Tongue (tissue), 2 donors: ENCODE data around the gene MACROD2. TPM values are rescaled to one million over a fixed set of nuclear protein-coding genes. Genes with fewer than 3 reads are reported as not detected.
"Not testable (repeated sequence)": the region's sequence is repeated elsewhere in the genome, so short reads cannot be mapped to it uniquely, and the experiment has no call there.

Source experiments
- DNase-seq: peaks from one replicate; pipeline ENCODE4 v3.0.0-alpha.2; 2015
- total RNA-seq: library from RNA; depleted of rRNA; stranded (reverse); fragments of >200 nt; gene quantifications from one replicate; pipeline ENCODE4 v1.2.3, GENCODE V29; 2014

MACROD2 gene
- total RNA-seq, 1 donor from 2014 or later: 5.0 TPM

GRCh38 chr20:14412065-14412681 lies 416.9 kb downstream of the MACROD2 start:
- DNase-seq: no peak

GRCh38 chr20:14413835-14414234 lies 418.5 kb downstream of the MACROD2 start:
- DNase-seq: no peak

- no peak for DNase-seq
Observed at GRCh38 chr20:14414560-14414959, 419.2 kb downstream of the MACROD2 start.

DNA sequence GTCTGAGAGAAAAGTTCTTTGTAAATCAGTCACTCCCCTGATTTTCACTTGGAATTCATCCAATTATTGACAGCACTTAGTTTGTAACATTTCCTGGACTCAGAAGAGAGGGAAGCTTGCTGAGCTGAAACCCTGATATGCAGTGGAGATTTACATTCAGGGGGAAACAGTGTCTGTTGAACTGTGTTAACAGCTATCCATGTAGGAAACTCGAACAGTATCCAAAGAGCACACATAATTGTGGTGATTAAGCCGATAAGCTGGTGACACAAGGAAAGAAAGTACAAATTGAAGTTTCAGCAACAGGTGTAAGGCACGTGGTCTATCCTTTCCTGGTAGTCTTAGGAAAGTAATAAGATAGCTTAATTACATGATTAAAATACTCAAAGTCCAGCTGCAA lies 420.2 kb downstream of the MACROD2 start:
- peak; percentile 81 for DNase-seq

DNA sequence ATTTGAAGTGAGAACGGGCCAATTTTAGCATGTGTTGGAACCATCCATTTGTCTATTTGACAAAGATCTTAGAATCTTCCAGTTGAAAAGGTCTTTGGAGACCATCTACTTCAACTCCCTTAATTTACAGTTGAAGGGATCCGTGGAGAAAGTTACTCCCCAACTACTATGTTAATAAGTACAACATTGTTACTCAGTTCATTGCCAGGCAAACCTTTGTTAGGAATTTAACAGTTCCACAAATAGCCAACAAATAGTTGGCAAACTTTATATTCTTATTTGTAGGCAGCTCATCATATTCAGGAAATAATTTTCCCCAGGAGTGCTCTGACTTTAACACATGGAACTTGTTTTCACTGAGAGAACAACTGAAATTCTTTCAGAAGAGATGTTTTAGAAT lies 423.1 kb downstream of the MACROD2 start:
- DNase-seq: peak; percentile 76

DNA sequence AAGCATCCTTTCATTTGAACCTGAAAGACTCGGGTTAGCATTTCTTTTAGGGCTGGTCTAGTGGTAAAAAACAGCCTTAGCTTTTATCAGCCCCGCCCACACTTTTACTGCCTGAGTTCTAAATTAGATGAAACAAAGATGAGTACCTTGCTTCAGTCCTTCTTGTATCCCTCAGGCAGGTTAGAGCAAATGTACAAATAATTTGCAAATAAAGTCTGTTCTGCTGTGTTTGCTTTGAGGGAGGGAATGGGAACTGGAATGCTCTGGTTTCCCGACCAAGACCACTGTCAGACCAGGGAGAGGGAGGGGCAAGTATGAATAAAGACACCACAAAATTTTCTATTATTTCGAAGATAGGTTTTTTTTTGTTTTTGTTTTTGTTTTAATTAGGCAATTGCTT lies 427.6 kb downstream of the MACROD2 start:
- no peak for DNase-seq

DNA sequence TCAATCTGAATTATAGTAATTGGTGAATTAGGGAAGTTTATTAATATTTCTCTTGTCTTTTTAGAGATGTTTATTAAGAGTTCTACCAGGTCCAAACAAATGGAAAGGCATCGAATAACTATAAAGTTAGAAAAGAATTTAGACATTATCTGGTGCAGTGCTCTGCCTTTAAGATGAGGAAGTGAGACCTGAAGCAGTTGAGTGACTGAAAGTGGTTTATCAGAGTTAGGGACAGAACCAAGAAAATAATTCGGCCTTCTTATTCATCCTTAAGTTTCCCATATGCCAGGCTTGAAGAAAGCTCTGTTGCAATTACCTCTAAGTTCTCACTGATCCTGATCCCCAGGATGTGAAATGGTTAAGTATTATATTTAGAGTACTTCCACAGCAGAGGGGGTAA lies 436.3 kb downstream of the MACROD2 start:
- no peak for DNase-seq

DNA sequence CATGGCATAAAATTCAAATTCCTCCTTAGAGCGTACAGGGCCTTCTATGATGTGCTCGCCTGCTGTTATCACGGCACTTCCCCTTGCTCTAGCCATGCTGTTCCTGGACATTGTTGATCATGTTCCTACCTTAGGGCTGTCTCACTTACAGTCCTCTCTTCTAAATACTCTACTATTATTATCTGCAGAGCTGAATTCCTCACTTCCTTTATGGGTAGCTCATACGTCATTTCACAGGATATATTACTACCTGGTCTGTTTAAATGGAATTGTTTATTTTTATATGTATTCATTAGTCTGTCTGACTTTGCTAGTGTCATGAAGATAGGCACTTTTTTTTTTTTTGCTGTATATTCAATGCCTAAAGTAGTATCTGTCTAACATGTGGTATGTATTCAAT lies 436.8 kb downstream of the MACROD2 start:
- DNase-seq: no peak

DNA sequence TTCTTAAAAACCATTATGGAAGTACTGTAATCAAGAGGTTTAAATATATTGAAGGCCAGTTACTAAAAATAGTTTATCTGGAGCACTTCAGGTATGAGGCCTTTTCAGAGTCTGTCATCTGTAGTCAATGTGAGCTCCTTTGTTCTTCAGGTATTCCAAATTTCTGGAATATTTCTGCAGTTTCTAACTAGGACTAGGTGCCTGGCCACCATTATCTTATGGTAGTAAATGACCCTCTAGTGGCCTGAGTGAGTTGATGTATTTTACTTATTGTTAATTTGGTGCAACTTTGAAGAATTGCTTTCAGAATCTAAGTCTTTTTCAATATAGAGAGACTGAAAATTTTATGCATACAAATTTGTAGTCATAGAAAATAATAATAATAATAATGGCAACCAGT lies 437.3 kb downstream of the MACROD2 start:
- no peak for DNase-seq

- no peak for DNase-seq
Observed at GRCh38 chr20:14434384-14435136, 439.2 kb downstream of the MACROD2 start.

DNA sequence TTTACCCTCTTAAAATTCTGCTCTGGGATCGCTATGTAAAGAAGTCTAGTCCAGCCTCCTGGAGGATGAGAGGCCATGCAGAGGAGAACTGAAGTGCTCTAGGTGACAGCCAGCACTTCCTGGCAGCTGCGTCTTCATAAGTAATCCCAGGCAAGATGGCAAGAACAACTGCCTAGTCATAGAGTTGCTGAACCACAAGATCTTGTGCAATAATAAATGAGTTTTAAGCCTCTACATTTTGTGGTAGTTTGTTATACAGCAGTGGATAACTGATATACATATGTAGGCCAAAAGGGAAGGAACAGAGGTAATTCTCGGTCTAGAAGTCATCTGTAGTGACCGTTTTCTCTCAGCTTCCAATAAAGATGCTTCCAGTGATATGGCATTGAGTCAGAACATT lies 445.9 kb downstream of the MACROD2 start:
- DNase-seq: no peak

DNA sequence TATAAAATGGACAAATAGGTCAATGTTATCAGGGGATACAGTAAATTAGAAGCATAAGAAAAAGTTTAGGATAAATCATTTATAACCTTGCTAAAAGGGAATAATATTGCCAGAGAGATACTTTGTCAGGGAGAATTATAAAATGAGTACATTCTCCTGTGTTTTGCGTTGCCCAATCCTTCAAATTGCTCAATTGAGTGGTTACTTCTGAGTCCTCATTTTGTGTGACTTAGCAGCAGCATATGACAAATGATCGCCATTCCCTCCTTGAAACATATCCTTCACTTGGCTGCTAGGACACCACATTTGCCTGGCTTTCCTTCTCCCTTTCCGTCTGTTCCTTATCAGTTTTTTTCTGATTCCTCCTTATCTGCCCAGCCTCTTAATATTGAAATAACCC lies 448.8 kb downstream of the MACROD2 start:
- DNase-seq: no peak

DNA sequence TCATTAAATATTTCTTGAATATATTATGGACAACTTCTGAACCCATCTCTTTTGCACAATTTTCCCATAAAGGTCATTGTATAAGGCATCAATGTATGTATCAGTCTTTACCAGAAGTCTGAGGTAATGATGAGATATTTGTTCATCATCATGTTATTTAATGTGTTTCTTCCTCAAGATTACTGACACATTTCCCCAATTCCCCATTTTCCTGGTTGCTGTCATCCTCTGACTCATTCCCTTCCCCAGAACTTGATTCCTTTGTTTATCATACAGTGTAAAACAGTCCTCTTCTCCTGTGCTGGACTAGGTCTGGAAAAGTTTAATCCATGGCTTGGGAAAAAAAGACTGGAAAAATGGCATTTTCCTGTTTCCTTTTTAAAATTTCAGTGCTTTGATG lies 450.0 kb downstream of the MACROD2 start:
- DNase-seq: no peak

DNA sequence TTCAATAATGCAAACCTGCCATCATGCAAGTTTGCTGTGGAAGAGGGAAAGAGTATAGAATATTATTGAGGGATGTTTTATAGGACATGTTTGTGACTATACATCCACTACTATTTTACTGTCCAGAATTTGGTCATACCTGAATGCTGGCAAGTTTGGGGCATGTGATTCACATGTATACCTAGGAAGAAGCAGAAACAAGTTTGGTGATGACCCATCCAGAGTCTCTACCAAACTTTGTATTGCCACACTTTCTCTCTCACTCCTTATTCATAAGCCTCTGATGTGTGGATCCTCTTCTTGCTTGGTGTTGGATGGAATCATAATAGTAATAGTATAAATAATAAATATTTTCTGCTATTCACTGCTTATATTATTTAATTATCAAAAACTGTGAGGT lies 450.6 kb downstream of the MACROD2 start:
- no peak for DNase-seq

- no peak for DNase-seq
Observed at GRCh38 chr20:14446446-14446845, 451.1 kb downstream of the MACROD2 start.

GRCh38 chr20:14449323-14449722 lies 454.0 kb downstream of the MACROD2 start:
- DNase-seq: no peak

DNA sequence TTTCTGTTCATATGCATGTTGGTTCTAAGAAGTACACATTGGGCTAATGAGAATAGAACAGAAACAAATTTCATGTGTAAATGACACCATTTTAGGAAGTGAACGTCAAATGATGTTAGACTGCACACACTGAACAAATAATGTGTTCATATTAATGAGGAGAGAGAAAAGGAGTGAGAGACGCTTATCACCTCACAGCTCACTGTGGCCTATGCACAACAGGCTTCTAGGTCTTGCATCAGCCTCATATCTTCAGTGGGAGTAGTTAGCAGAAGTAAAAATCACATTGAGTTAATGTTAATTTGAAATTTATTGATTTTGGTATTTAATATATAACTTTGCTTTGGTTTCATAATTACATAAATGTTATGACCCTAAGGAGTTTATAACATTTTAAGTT lies 454.9 kb downstream of the MACROD2 start:
- DNase-seq: no peak

DNA sequence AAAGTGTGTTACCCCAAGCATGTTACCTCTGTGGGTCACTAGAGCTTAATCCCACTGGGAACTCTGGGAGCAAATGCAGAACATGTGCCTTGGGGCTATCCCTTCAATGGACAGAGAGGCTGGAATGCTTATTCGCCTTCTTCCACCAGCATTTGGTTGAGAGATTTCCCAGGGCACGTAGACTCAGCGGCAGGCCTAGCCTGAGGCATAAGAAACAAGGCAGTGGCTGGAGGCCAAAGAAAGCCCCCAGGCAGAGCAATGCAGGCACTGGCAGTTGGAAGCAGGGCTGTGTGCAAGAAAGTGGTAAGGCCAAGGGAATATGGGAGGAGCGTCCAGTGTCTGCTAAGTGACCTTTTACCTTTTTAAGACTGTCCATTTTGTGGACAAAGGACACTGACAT lies 456.1 kb downstream of the MACROD2 start:
- DNase-seq: no peak

- no peak for DNase-seq
Observed at GRCh38 chr20:14453259-14453658, 457.9 kb downstream of the MACROD2 start.

- DNase-seq: no peak
Observed at GRCh38 chr20:14454296-14454695, 459.0 kb downstream of the MACROD2 start.

DNA sequence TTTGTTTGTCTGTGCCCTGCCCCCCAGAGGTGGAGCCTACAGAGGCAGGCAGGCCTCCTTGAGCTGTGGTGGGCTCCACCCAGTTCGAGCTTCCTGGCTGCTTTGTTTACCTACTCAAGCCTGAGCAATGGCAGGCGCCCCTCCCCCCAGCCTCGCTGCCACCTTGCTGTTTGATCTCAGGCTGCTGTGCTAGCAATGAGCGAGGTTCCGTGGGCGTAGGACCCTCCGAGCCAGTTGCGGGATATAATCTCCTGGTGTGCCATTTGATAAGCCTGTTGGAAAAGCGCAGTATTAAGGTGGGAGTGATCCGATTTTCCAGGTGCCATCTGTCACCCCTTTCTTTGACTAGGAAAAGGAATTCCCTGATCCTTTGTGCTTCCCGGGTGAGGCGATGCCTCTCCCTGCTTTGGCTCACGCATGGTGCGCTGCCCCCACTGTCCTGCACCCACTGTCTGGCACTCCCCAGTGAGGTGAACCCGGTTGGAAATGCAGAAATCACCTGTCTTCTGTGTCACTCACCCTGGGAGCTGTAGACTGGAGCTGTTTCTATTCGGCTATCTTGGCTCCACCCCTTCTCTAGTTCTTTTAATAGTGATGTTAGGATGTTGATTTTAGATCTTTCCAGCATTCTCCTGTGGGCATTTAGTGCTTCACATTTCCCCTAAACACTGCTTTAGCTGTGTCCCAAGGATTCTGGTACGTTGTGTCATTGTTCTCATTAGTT lies 471.9 kb downstream of the MACROD2 start:
- not testable (repeated sequence) for DNase-seq

DNA sequence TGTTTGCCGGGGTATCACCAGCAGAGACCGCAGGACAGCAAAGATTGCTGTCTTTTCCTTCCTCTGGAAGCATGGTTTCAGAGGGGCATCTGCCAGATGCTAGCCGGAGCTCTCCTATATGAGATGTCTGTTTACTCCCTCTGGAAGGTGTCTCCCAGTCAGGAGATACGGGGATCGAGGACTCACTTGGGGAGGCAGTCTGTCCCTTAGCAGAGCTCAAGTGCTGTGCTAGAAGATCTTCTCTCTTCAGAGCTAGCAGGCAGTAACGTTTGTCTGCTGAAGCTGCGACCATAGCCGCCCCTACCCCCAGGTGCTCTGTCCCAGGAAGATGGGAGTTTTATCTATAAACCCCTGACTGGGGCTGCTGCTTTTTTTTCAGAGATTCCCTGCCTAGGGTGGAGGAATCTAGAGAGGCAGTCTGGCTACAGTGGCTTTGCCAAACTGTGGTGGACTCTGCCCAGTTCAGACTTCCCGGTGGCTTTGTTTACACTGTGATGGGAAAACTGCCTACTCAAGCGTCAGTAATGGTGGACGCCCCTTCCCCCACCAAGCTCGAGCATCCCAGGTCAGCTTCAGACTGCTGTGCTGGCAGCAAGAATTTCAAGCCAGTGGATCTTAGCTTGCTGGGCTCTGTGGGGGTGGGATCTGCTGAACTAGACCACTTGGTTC lies 475.0 kb downstream of the MACROD2 start:
- no peak for DNase-seq
